C4-2B (cell line): ENCODE data around the gene KAT5.
A peak's percentile ranks its signal among the peaks of the same experiment; 100 is the strongest.

Experiments
- H3K27ac ChIP-seq: fragments of 450-650 bp; 2 replicates; pipeline ENCODE4 v1.5.1; 2017
- ZFX ChIP-seq: fragments of 450-650 bp; IDR thresholded peaks from 2 replicates; pipeline ENCODE4 v1.6.1; 2017
- TF ChIP-seq, protein P1 (sequence below): fragments of 450-650 bp; conservative IDR thresholded peaks from 2 replicates; pipeline ENCODE4 v1.5.1; 2017; ENCODE audit warnings: mild to moderate bottlenecking

Gene KAT5

DNA sequence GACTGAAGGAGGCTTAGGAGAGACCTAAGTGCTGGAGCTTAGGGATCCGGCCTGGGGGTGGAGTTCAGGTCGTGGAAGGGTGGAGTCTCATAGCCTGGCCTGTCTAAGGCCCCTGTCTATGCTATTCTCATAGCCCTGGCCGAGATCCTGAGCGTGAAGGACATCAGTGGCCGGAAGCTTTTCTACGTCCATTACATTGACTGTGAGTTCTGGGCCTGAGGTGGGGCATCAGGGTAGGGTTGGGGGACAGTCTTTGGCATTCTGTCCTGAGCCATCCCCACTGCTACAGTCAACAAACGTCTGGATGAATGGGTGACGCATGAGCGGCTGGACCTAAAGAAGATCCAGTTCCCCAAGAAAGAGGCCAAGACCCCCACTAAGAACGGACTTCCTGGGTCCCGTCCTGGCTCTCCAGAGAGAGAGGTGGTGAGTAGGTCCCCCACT is 603 bp downstream of the KAT5 start:
- no peak for TF ChIP-seq ZFX
- TF ChIP-seq, protein P1, sequence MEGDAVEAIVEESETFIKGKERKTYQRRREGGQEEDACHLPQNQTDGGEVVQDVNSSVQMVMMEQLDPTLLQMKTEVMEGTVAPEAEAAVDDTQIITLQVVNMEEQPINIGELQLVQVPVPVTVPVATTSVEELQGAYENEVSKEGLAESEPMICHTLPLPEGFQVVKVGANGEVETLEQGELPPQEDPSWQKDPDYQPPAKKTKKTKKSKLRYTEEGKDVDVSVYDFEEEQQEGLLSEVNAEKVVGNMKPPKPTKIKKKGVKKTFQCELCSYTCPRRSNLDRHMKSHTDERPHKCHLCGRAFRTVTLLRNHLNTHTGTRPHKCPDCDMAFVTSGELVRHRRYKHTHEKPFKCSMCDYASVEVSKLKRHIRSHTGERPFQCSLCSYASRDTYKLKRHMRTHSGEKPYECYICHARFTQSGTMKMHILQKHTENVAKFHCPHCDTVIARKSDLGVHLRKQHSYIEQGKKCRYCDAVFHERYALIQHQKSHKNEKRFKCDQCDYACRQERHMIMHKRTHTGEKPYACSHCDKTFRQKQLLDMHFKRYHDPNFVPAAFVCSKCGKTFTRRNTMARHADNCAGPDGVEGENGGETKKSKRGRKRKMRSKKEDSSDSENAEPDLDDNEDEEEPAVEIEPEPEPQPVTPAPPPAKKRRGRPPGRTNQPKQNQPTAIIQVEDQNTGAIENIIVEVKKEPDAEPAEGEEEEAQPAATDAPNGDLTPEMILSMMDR = no peak
- H3K27ac ChIP-seq = peak overlapping the region; percentile 99

- TF ChIP-seq ZFX = no peak
- TF ChIP-seq, protein P1 = no peak
- H3K27ac ChIP-seq = peak overlapping the region; percentile 99; the same call in 1 of the 2 replicates
Measured at GRCh38 chr11:65713212-65713969, 1.3 kb downstream of the KAT5 start.

DNA sequence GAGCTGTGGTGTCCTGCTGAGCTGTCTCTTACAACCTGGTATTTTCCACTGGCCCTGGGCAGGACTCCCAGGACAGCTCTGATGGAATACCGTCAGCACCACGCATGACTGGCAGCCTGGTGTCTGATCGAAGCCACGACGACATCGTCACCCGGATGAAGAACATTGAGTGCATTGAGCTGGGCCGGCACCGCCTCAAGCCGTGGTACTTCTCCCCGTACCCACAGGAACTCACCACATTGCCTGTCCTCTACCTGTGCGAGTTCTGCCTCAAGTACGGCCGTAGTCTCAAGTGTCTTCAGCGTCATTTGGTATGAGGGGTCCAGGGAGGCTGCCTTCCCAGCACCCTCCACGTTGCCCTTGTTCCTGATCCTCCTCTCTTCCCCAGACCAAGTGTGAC is 2.4 kb downstream of the KAT5 start:
- no peak for TF ChIP-seq ZFX
- TF ChIP-seq, protein P1 = no peak
- H3K27ac ChIP-seq = no peak overlapping the region

DNA sequence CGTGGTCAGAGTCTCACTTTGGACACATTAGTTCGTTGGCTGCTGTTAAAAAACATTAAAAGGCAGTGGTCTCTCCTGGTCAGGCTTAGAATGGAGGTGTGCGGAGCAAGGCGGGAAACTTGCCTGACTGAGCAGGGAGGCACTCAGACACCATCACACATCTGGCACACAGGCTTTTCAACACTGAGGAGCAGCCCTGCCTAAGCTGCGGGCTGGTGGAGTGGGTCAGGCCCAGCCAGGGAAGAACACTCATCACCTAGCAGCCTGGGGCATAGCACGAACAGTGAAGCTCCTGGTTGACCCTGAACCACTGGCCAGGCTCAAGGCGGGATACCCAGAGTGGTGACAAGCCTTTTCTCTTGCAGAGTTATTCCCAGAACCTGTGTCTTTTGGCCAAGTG is 4.2 kb downstream of the KAT5 start:
- H3K27ac ChIP-seq = no peak overlapping the region

DNA sequence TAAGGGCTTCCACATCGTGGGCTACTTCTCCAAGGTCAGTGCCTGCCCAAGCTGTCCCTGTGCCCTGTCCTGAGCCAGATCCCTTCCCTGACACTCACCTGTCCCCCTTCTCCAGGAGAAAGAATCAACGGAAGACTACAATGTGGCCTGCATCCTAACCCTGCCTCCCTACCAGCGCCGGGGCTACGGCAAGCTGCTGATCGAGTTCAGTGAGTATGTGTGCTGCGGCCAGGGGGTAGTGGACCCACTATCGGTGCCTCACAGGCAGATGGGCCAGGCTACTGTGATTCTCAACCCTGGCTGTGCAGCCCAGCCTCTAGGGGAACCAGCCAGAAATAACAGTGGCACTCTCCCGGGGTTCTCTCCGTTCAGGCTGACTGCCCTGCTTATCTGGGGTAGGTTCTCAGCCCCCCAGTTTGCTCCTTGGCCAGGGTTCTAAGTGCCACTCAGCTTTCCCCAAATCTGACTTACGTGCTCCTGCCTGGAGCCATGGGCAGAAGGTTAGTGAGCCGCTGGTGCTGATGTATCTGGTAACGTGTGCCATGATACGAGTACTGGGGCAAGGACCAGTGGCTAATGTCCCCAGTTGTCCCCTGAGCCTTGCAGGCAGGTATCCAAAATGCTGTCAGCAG is 4.8 kb downstream of the KAT5 start:
- TF ChIP-seq ZFX = no peak
- TF ChIP-seq, protein P1 = no peak
- H3K27ac ChIP-seq = no peak overlapping the region

More for the DNA sequence above, 4.2 kb downstream of the KAT5 start:
- no peak for TF ChIP-seq ZFX
- TF ChIP-seq, protein P1 = no peak

DNA sequence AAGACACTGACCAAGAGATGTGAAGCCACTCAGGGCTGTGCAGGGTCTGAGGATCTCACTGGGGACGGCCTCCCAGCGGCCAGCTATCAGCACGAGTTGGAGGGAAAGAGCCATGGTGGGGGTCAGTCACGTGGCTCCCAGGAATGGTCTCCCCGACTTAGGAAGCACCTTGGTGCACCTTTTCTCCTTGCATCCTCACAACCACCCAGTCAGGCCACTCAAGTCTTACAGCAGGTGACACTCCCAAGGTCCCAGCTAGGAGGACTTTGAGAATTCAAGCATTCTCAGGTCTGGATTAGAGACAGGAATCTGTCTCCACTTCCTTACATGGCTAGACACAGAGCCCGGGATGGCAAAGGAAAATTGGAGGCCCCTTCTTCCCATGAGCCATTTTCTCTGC is 5.9 kb downstream of the KAT5 start:
- TF ChIP-seq, protein P1 = no peak
- TF ChIP-seq ZFX = no peak
- no peak overlapping the region for H3K27ac ChIP-seq

DNA sequence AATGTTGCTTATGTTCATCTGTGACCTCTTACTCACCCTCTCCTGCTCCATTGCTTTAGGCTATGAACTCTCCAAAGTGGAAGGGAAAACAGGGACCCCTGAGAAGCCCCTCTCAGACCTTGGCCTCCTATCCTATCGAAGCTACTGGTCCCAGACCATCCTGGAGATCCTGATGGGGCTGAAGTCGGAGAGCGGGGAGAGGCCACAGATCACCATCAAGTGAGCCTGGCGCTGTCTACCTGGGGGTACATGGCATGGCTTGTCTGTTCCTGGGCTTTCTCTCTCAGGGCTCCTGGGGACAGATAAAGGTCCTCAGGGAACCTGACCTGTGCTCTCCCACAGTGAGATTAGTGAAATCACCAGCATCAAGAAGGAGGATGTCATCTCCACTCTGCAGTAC is 6.5 kb downstream of the KAT5 start:
- H3K27ac ChIP-seq = no peak overlapping the region; the same call in 1 of the 2 replicates
- no peak for TF ChIP-seq ZFX
- TF ChIP-seq, protein P1 = no peak
